Neuron (in vitro differentiated cells): ENCODE results near the gene MRPL10.

ENCODE experiments used
- H2AFZ ChIP-seq: one replicate; pipeline ENCODE4 v1.6.1; 2013; ENCODE audit warnings: low read depth, mild to moderate bottlenecking, inconsistent platforms, low read length, moderate library complexity
- H3K27me3 ChIP-seq: one replicate; pipeline ENCODE4 v1.6.1; 2013; ENCODE audit warnings: low read length; ENCODE audit not compliant: insufficient read depth
- H3K36me3 ChIP-seq: one replicate; pipeline ENCODE4 v1.6.1; 2013; ENCODE audit warnings: low read length; ENCODE audit not compliant: insufficient read depth
- H3K4me1 ChIP-seq: one replicate; pipeline ENCODE4 v1.6.1; 2013; ENCODE audit warnings: low read length; ENCODE audit not compliant: insufficient read depth
- H3K4me3 ChIP-seq: 2 replicates; pipeline ENCODE4 v1.5.1; 2013; ENCODE audit warnings: mild to moderate bottlenecking, low read length, moderate library complexity
- H3K9me3 ChIP-seq: one replicate; pipeline ENCODE4 v1.6.1; 2013; ENCODE audit warnings: low read length

The MRPL10 gene

GRCh38 chr17:47840742-47841487, 9.6 kb upstream of the MRPL10 start, which contains the start of gene SCRN2:
TSS of gene SCRN2 (minus strand) at chr17:47841273. CDS start at chr17:47840843, 430 bp downstream.
- no peaks in the 10 kb centered on the region for H3K9me3 ChIP-seq
- peak within 1 kb of the TSS; percentile 69 for H2AFZ ChIP-seq
- H3K4me3 ChIP-seq = peak within 1 kb of the TSS; percentile 68
- H3K36me3 ChIP-seq = peaks cover 6% of the 10 kb centered on the region
- peaks cover 20% of the 10 kb centered on the region for H3K4me1 ChIP-seq
- H3K27me3 ChIP-seq = peaks cover 20% of the 10 kb centered on the region

DNA sequence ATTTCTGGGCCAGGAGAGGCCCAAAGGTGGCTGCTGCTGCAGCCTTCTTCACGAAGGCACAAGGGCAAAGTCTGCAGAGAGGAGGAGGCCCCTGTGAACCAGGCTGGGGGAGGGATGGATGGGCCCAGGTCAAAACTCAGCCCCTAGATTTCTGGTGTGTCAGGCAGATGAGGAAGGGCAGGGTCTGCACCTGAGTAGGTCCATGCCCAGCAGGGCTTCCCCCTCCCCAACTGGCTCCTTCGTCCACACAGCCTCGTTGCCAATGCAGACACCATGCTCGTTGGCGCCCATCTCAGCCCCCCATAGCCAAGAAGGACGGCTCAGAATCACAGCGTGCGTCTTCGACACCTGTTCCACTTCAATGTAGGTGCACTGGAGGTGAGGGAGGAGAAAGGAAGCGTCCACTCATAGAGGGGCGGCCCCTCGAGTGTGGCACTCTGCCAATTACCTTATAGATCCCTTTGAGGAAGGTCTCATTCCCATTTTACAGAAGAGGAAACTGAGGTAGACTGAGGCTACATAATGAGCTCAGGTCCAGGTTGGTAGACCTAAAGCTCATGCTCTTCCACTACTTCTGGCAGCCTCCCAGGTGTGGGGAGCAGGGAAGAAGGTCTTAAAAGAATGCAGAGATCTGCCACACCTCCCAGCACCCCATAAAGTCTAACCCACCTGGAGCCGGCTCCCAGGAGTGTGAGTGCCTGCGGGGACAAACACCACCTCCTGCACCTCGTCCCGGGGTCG, 8.8 kb upstream of the MRPL10 start:
- H2AFZ ChIP-seq = peak overlapping the region; percentile 69
- H3K4me1 ChIP-seq = peaks cover 17% of the 10 kb centered on the region

GRCh38 chr17:47839071-47839470, 7.7 kb upstream of the MRPL10 start:
- peaks cover 1% of the 10 kb centered on the region for H3K27me3 ChIP-seq
- H3K36me3 ChIP-seq = peaks cover 10% of the 10 kb centered on the region
- H3K4me3 ChIP-seq = no peak overlapping the region
- no peaks in the 10 kb centered on the region for H3K9me3 ChIP-seq
- peaks cover 17% of the 10 kb centered on the region for H3K4me1 ChIP-seq
- H2AFZ ChIP-seq = no peak overlapping the region

More for the DNA sequence above, 8.8 kb upstream of the MRPL10 start:
- peak overlapping the region; percentile 68 for H3K4me3 ChIP-seq
- peaks cover 12% of the 10 kb centered on the region for H3K27me3 ChIP-seq
- no peaks in the 10 kb centered on the region for H3K9me3 ChIP-seq
- peaks cover 10% of the 10 kb centered on the region for H3K36me3 ChIP-seq

GRCh38 chr17:47838636-47839035, 7.3 kb upstream of the MRPL10 start:
- Histone ChIP-seq H3K4me3 (no peak overlapping the region), H3K9me3 (no peaks in the 10 kb centered on the region), H3K36me3 (peaks cover 10% of the 10 kb centered on the region), H3K4me1 (peaks cover 17% of the 10 kb centered on the region), H3K27me3 (no peaks in the 10 kb centered on the region), H2AFZ (no peak overlapping the region)

GRCh38 chr17:47837401-47838039, 6.2 kb upstream of the MRPL10 start:
- H2AFZ ChIP-seq = no peak overlapping the region
- peaks cover 10% of the 10 kb centered on the region for H3K36me3 ChIP-seq
- peaks cover 13% of the 10 kb centered on the region for H3K4me1 ChIP-seq
- H3K4me3 ChIP-seq = no peak overlapping the region
- no peaks in the 10 kb centered on the region for H3K27me3 ChIP-seq
- no peaks in the 10 kb centered on the region for H3K9me3 ChIP-seq

DNA sequence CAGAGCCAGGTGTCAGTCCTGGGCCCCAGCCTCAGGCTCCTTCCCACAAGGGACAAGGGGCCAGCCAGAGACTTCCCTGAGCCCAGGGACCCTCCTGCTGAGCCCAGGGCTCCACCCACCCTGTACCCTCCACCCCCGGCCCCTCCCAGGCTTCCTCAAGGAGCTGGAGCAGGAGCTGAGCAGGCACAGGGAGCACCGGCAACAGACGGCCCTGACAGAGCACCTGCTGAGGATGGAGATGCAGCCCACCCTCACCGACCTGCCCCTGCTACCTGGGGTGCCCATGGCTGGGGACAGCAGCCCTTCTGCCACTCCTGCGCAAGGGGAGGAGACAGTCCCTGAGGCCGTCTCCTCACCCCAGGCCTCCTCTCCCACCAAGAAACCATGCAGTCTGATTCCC, 5.3 kb upstream of the MRPL10 start:
- Histone ChIP-seq H3K4me1 (peaks cover 16% of the 10 kb centered on the region), H3K9me3 (no peaks in the 10 kb centered on the region), H3K36me3 (peaks cover 10% of the 10 kb centered on the region), H3K27me3 (no peaks in the 10 kb centered on the region), H2AFZ (no peak overlapping the region), H3K4me3 (no peak overlapping the region)

- Histone ChIP-seq H2AFZ (no peak overlapping the region), H3K4me1 (peaks cover 14% of the 10 kb centered on the region), H3K36me3 (peaks cover 10% of the 10 kb centered on the region), H3K9me3 (no peaks in the 10 kb centered on the region), H3K4me3 (no peak overlapping the region), H3K27me3 (no peaks in the 10 kb centered on the region)
Measured at GRCh38 chr17:47834756-47835155, 3.4 kb upstream of the MRPL10 start.

DNA sequence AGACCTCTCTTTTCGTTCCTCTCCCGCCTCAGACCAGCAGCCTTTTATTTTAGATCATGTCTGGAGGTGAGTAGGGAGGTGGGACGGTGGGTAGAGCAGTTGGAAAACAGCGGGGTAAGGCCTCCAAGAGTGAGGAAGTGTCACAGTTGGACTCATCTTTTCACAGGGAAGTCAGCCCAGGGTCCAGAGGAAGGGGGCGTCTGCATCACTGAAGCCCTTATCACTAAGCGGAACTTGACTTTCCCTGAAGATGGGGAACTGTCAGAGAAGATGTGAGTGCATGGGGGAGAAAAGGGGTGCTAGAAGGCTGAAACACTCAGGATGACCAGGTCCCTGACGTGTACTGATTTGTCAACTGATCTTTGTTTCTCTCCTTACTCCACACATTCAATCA, 590 bp upstream of the MRPL10 start:
- H3K9me3 ChIP-seq = no peaks in the 10 kb centered on the region
- peaks cover 14% of the 10 kb centered on the region for H3K4me1 ChIP-seq
- H3K27me3 ChIP-seq = no peaks in the 10 kb centered on the region
- H2AFZ ChIP-seq = peak overlapping the region; percentile 19
- H3K4me3 ChIP-seq = peak overlapping the region; percentile 80
- H3K36me3 ChIP-seq = peaks cover 21% of the 10 kb centered on the region

DNA sequence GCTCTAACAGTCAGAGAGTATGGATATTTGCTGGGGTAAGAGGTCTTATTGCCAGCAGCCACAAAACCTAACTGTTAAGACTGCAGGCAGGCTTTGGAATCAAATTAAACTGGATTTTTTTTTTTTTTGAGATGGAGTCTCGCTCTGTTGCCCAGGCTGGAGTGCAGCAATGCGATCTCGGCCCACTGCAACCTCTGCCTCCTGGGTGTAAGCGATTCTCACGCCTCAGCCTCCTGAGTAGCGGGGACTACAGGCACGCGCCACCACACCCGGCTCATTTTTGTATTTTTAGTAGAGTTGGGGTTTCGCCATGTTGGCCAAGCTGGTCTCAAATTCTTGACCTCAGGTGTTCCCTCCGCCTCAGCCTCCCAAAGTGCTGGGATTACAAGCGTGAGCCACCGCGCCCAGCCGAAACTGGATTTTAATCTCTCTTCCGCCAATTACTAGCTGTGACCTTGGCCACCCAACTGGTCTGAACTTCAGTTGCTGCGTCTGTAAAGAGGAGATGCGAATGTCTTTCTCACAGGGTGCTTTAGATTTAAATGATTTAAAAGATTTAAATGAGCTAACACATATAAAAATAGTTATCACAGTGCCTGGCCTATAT, 842 bp downstream of the MRPL10 start:
- Histone ChIP-seq H3K9me3 (no peaks in the 10 kb centered on the region), H3K4me3 (peak overlapping the region; percentile 80), H3K4me1 (peaks cover 14% of the 10 kb centered on the region), H3K27me3 (no peaks in the 10 kb centered on the region), H3K36me3 (peaks cover 22% of the 10 kb centered on the region), H2AFZ (no peak overlapping the region)

GRCh38 chr17:47829870-47830269, 1.5 kb downstream of the MRPL10 start:
- no peak overlapping the region for H3K4me3 ChIP-seq
- H2AFZ ChIP-seq = no peak overlapping the region
- no peaks in the 10 kb centered on the region for H3K27me3 ChIP-seq
- no peaks in the 10 kb centered on the region for H3K9me3 ChIP-seq
- H3K36me3 ChIP-seq = peaks cover 26% of the 10 kb centered on the region
- peaks cover 14% of the 10 kb centered on the region for H3K4me1 ChIP-seq

GRCh38 chr17:47823519-47823918, 7.8 kb downstream of the MRPL10 start:
- Histone ChIP-seq H2AFZ (no peak overlapping the region), H3K4me3 (no peak overlapping the region), H3K4me1 (peaks cover 15% of the 10 kb centered on the region), H3K9me3 (no peaks in the 10 kb centered on the region), H3K27me3 (no peaks in the 10 kb centered on the region), H3K36me3 (peaks cover 39% of the 10 kb centered on the region)

- H3K4me1 ChIP-seq = peaks cover 15% of the 10 kb centered on the region
- no peaks in the 10 kb centered on the region for H3K27me3 ChIP-seq
- peaks cover 35% of the 10 kb centered on the region for H3K36me3 ChIP-seq
- no peak overlapping the region for H2AFZ ChIP-seq
- no peaks in the 10 kb centered on the region for H3K9me3 ChIP-seq
- no peak overlapping the region for H3K4me3 ChIP-seq
Measured at GRCh38 chr17:47822785-47823184, 8.6 kb downstream of the MRPL10 start.
